Right atrium auricular region (tissue), 2 donors: ENCODE results near the gene ITPKB. TPM values are rescaled to one million over a fixed set of nuclear protein-coding genes. Genes with fewer than 3 reads are reported as not detected.
"Not testable (repeated sequence)": the region's sequence is repeated elsewhere in the genome, so short reads cannot be mapped to it uniquely, and the experiment has no call there.

ENCODE experiments used
- DNase-seq: peaks from one replicate; pipeline ENCODE4 v3.0.0-alpha.2; 2019; ENCODE audit warnings: low spot score
- H3K27ac ChIP-seq, 2 donors: fragments of 200-600 bp; sonication (generic); 1 replicate in 1 of 2; 2 replicates in 1 of 2; pipeline ENCODE4 v1.5.1; 2016 to 2019
- H3K27me3 ChIP-seq, 2 donors: fragments of 200-600 bp; sonication (generic); one replicate each; pipeline versions ENCODE4 v1.5.1 to v1.6.0; 2017 to 2019
- H3K36me3 ChIP-seq: fragments of 200-600 bp; sonication (generic); one replicate; pipeline ENCODE4 v1.5.1; 2016
- H3K4me1 ChIP-seq, 2 donors: fragments of 200-600 bp; sonication (generic); one replicate each; pipeline versions ENCODE4 v1.5.1 to v1.6.0; 2017 to 2019
- H3K4me3 ChIP-seq, 2 donors: fragments of 200-600 bp; sonication (generic); 1 replicate in 1 of 2; 2 replicates in 1 of 2; pipeline ENCODE4 v1.5.1; 2017 to 2019; ENCODE audit warnings: mild to moderate bottlenecking in 1 of 2, moderate library complexity in 1 of 2
- H3K9me3 ChIP-seq, 2 donors: fragments of 200-600 bp; sonication (generic); one replicate each; pipeline ENCODE4 v1.5.1; 2019
- total RNA-seq, 2 donors: library from RNA; depleted of rRNA; stranded (reverse); fragments of >200 nt; gene quantifications; one replicate each; pipeline ENCODE4 v1.1.0, GENCODE V29; 2016
- TF ChIP-seq, protein P1 (sequence below), 2 donors: fragments of 200-600 bp; sonication (generic); IDR thresholded peaks; one replicate each; pipeline ENCODE4 v1.5.1; 2019; ENCODE audit warnings: antibody characterized with exemption in 2 of 2

The ITPKB gene
- total RNA-seq, 2 donors from 2014 or later, result 10.8 to 11.0 TPM

DNA sequence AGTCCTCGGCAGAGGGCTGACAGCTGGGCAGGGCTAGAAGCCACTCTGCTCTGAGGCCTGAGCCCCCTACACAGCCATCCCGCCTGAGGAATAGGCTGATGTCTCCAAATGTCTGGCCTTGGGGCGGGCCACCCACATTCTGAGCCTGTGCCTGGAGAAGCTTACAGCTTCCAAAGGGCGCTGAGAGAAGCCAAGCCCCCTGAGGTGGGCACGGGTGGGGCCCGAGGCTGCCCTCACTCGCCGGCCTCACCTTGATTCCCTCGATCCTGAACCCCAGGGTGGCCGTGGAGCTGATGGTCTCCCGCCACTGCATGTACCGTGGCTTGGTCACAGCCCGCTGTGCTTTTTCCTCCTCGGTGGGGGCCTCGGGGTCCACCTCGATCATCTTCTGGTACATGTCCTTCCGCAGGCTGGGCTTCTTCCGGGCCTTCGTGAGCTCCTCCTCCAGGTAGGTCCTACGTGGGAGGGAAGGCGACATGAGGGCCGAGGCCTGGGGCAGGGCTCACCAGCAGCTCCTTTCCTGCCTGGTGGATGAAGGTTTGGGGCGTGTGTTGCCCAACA is 97.3 kb downstream of the ITPKB start:
- DNase-seq, result no peak

DNA sequence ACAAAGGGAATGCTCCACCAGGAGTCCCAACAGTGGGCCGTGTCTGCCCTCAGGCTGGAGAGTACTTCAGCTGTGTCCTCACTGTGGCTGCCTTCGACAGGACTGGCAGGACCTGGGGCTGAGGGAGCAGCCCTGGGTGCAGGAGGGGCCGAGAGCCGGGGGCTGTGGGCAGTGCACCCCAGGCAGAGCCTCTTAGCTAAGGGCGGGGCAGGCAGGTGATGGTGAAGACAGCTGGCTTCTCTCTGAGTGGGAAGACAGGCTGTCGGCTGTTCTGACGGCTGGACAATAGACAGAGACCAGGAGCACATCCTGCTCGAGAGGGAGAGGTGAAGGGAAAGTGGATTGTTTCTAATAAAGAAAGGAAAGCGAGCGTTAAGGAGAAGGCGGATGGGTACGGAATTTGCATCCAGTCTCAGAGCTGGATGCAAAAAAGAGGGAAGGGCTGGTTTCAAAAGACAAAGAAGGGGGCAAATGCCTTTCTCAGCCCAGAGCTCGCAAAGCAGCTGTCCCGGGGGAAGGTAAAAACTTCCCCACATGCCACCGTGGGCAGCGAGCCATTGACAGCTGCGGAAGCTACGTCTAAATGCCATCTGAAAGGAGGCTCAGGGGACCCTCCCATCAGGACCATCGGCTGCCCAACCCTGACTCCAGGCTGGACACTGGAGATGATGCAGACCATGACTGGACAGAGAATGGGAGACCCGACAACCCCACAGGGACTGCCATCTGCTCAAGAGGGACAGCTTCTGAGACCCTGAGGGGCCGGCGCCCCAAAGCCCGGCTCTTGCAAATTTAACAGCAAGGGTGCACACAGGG is 98.6 kb downstream of the ITPKB start:
- TF ChIP-seq, protein P1, sequence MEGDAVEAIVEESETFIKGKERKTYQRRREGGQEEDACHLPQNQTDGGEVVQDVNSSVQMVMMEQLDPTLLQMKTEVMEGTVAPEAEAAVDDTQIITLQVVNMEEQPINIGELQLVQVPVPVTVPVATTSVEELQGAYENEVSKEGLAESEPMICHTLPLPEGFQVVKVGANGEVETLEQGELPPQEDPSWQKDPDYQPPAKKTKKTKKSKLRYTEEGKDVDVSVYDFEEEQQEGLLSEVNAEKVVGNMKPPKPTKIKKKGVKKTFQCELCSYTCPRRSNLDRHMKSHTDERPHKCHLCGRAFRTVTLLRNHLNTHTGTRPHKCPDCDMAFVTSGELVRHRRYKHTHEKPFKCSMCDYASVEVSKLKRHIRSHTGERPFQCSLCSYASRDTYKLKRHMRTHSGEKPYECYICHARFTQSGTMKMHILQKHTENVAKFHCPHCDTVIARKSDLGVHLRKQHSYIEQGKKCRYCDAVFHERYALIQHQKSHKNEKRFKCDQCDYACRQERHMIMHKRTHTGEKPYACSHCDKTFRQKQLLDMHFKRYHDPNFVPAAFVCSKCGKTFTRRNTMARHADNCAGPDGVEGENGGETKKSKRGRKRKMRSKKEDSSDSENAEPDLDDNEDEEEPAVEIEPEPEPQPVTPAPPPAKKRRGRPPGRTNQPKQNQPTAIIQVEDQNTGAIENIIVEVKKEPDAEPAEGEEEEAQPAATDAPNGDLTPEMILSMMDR (IDR thresholded peaks at IDR 0.05), result no peak
- Histone ChIP-seq H3K27ac (no peak overlapping the region), H3K4me1 (peaks cover 0 to 41% of the 10 kb centered on the region in 2 donors), H3K4me3 (no peak overlapping the region), H3K36me3 (peaks cover 9% of the 10 kb centered on the region), H3K27me3 (no peaks in the 10 kb centered on the region), H3K9me3 (no peaks in the 10 kb centered on the region)
- DNase-seq, result no peak

More for the DNA sequence above, 97.3 kb downstream of the ITPKB start:
- TF ChIP-seq, protein P1 (IDR thresholded peaks at IDR 0.05), result no peak
- Histone ChIP-seq H3K9me3 (no peaks in the 10 kb centered on the region), H3K4me3 (no peak overlapping the region), H3K27ac (no peak overlapping the region), H3K27me3 (no peaks in the 10 kb centered on the region), H3K36me3 (peaks cover 21% of the 10 kb centered on the region), H3K4me1 (peaks cover 0 to 47% of the 10 kb centered on the region in 2 donors)

DNA sequence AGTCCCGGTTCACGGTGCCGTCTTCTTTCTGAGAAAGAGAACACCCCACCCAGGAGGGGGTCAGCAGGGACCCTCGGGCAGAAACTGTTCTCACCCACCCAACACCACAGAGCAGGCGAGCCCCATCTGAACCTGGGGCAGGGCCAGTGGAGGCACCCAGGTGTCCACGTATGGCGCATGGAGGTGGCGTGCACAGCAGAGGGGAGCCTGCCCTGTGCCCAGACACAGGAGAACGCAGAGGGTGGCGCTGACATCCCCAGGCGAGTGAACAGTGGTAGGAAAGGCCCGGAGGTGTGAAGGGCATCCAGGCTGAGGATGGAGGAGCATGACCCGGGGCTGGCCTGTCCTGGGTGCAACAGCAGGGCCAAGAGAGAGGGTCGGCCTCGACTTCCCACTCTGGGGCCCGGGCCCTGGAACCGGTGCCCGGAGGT is 99.4 kb downstream of the ITPKB start:
- Histone ChIP-seq H3K4me1 (peaks cover 0 to 35% of the 10 kb centered on the region in 2 donors), H3K27ac (no peak overlapping the region), H3K27me3 (no peaks in the 10 kb centered on the region), H3K9me3 (no peaks in the 10 kb centered on the region), H3K4me3 (no peak overlapping the region), H3K36me3 (peaks cover 6% of the 10 kb centered on the region)
- no peak for DNase-seq
- TF ChIP-seq, protein P1 (IDR thresholded peaks at IDR 0.05), result no peak

DNA sequence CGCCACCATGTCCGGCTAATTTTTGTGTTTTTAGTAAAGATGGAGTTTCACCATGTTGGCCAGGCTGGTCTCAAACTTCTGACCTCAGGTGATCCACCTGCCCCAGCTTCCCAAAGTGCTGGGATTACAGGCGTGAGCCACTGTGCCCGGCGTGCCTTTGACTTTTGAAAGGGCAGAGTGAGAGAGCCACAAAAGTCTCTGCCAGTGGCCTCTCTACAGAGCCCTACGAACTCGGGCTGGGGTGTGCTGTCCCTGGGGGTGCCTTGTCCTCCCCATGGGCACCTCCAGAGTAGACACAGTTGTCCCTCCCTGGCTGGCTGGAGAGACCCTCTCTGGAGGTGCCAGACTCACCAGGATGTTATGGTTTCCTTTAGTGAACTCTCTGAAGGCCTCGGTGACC is 99.9 kb downstream of the ITPKB start:
- H3K27me3 ChIP-seq, H3K27ac ChIP-seq, H3K36me3 ChIP-seq, DNase-seq, H3K4me3 ChIP-seq, H3K9me3 ChIP-seq: not testable (repeated sequence)
- H3K4me1 ChIP-seq, result peaks cover 0 to 37% of the 10 kb centered on the region in 2 donors

DNA sequence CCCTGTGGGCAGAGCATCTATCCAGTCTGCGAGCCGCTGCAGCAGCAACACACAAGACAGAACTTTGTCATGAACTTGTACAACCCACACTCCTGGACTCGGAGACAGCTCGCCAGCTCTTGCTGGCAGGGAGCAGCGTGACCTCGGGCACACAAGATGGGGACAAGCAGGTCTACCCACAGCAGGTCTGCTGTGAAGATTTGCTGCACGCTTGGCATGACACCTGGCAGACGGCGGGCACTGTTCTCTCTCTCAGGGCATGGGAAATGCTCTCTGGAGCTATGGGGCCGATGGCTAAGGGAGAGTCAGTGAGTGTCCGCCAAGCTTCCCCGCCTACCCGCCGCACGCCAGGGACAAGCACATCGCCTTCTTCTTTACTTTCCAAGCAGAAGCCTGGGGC is 100.5 kb downstream of the ITPKB start:
- Histone ChIP-seq H3K36me3 (peaks cover 6% of the 10 kb centered on the region), H3K9me3 (no peaks in the 10 kb centered on the region), H3K4me1 (peaks cover 0 to 38% of the 10 kb centered on the region in 2 donors), H3K27ac (peak overlapping the region in 1 of 2 donors; percentile 62), H3K4me3 (no peak overlapping the region), H3K27me3 (no peaks in the 10 kb centered on the region)
- DNase-seq, result no peak
- TF ChIP-seq, protein P1 (IDR thresholded peaks at IDR 0.05), result no peak

DNA sequence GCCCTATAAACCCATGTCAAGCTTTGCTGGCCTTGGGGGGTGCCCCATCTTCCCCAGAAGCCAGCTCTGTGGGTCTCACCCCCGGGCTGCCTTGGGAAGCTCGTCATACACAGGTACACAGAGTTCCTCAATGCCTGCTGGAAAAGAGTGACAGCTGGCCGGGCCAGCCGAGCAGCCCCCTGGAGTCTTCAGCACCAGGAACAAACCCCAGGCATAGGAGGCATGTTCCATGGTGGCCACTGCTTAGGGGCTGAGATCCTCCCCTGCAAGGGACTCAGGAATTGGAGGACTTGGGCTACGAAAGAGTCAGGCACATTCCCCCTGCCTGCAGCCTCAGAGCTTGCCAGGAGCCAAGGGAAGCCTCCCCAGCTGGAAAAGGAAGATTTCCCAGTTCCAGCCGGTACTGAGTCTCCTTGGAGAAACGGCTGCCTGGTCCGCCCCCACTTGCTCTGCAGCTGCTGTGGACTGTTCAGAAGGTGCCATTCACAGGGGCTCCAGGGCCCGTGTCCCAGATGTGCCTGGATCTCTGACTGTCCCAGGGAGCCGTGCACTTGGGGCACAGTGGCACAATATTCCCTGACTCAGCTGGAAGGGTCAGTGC is 101.0 kb downstream of the ITPKB start:
- Histone ChIP-seq H3K9me3 (no peaks in the 10 kb centered on the region), H3K4me1 (peaks cover 0 to 33% of the 10 kb centered on the region in 2 donors), H3K27ac (peak overlapping the region; percentile 49 to 62), H3K4me3 (no peak overlapping the region), H3K36me3 (peaks cover 6% of the 10 kb centered on the region), H3K27me3 (no peaks in the 10 kb centered on the region)
- TF ChIP-seq, protein P1 (IDR thresholded peaks at IDR 0.05), result peak in 1 of 2 donors; percentile 8
- no peak for DNase-seq
